ENCODE data around the gene SLC27A4.

- TF ChIP-seq, protein P1, sequence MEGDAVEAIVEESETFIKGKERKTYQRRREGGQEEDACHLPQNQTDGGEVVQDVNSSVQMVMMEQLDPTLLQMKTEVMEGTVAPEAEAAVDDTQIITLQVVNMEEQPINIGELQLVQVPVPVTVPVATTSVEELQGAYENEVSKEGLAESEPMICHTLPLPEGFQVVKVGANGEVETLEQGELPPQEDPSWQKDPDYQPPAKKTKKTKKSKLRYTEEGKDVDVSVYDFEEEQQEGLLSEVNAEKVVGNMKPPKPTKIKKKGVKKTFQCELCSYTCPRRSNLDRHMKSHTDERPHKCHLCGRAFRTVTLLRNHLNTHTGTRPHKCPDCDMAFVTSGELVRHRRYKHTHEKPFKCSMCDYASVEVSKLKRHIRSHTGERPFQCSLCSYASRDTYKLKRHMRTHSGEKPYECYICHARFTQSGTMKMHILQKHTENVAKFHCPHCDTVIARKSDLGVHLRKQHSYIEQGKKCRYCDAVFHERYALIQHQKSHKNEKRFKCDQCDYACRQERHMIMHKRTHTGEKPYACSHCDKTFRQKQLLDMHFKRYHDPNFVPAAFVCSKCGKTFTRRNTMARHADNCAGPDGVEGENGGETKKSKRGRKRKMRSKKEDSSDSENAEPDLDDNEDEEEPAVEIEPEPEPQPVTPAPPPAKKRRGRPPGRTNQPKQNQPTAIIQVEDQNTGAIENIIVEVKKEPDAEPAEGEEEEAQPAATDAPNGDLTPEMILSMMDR (IDR thresholded peaks at IDR 0.05) = no peak
- no peak for TF ChIP-seq EP300 (IDR thresholded peaks at IDR 0.05)
- TF ChIP-seq POLR2A (IDR thresholded peaks at IDR 0.05) = no peak
These were observed 64.9 kb downstream of the SLC27A4 start for GRCh38 chr9:128405077-128405779.
